ENCODE measurements around the gene HIPK4.
A peak's percentile ranks its signal among the peaks of the same experiment; 100 is the strongest.

- no peak for TF ChIP-seq ZEB2 (IDR thresholded peaks at IDR 0.05)
- no peak for TF ChIP-seq TGIF2 (CRISPR knock-in tag; IDR thresholded peaks at IDR 0.05)
- TF ChIP-seq L3MBTL2 (IDR thresholded peaks at IDR 0.05) = no peak
- no peak for TF ChIP-seq POLR2AphosphoS5 (IDR thresholded peaks at IDR 0.05; ENCODE audit: control insufficient read depth, insufficient read depth, low read depth, low read length)
- no peak for TF ChIP-seq ATF3 (IDR thresholded peaks at IDR 0.05)
- no peak for TF ChIP-seq ATF3 (CRISPR knock-in tag; conservative IDR thresholded peaks at IDR 0.05)
- TF ChIP-seq ARNT (IDR thresholded peaks at IDR 0.05) = peak in 1 of 2 experiments; percentile 38; a peak in 1 of 4 replicates
- TF ChIP-seq MAX (CRISPR knock-in tag; IDR thresholded peaks at IDR 0.05) = no peak
- no peak for TF ChIP-seq SIN3A (IDR thresholded peaks at IDR 0.05; ENCODE audit: borderline replicate concordance in 2 of 2, control insufficient read depth in 1 of 2, low read depth in 2 of 2, low read length in 2 of 2)
- 0 out of 2 replicates have a peak, but pooled peaks have one; percentile 5 for TF ChIP-seq NFIC (IDR thresholded peaks at IDR 0.05)
- no peak for TF ChIP-seq FUS (optimal IDR thresholded peaks at IDR 0.05; ENCODE audit: low read depth, low read length)
Measured at GRCh38 chr19:40418040-40418439, 28.1 kb upstream of the HIPK4 start.

Data from K562 (cell line).